GM18526 (cell line): Measurements from ENCODE around the gene MTUS2.

Experiments used
- POLR2A ChIP-seq: IDR thresholded peaks from 3 replicates; pipeline ENCODE4 v1.6.1; 2011; ENCODE audit not compliant: insufficient read length; ENCODE audit errors: extremely low read depth

The MTUS2 gene

DNA sequence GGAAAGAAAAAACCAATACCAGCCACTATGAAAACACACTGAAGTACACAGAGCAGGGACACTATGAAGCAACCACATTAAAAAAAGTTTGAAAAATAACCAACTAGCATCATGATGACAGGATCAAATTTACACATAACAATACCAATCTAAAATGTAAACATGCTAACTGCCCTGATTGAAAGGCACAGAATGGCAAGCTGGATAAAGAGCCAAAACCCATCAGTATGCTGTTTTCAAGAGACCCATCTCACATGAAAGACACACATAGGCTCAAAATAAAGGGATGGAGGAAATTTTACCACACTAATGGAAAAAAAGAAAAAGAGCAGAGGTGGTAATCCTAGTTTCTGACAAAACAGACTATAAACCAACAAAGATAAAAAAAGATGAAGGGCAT, 484.0 kb downstream of the MTUS2 start:
- TF ChIP-seq POLR2A = no peak

DNA sequence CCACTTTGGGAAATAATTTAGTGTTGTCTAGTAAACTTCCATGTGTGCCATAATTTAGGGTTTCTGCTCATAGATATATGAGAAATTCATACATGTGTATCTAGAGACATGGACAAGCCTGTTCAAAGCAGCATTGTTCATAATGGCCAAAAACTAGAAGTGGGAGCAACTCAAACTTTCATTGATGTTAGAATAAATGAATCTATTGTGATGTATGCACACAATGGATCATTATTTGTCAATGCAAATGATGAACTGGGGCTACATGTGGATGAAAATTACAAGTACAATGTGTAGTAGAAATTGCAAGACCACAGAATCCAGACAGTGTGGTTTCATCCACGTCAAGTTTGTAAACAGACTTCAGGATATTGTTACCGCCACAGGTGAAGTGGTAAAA, 490.7 kb downstream of the MTUS2 start:
- TF ChIP-seq POLR2A = no peak

DNA sequence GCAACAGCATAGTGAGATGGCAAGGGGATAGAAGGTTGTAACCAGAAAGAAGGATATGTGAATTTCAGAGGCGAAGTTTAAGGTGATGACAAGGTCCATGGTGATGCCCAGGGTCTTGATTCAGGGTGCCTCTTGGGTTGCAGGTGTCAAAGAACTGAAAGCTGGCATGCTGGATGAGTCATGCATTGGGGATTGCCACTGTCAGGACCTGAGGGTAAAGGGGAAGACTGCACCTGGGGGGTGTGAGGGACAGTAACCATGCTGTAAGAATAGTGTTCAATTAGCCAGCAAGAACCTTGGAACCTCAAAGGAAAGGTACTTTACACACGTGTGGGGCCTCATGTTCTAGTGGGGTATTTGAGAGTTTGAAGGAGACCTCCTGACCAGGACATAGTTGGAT, 495.7 kb downstream of the MTUS2 start:
- no peak for TF ChIP-seq POLR2A

DNA sequence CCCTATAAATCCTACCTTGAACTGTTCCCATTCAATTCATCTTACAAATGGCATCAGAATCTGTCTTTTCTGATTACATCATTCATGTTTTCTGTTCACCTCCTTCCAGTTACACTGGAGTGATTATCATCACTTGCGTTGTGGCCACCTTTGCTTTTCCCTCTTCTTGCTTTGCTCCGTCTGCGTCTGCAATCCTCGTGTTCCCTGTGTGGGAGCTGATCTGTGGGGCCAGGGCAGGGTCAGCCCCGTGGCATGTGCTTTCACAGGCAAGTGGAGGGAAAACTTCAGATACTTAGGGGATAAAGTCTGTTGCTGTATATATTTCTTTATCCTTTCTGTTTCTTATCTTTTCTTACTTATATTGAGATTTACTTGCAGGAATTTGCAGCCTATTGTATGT, 497.7 kb downstream of the MTUS2 start:
- no peak for TF ChIP-seq POLR2A

DNA sequence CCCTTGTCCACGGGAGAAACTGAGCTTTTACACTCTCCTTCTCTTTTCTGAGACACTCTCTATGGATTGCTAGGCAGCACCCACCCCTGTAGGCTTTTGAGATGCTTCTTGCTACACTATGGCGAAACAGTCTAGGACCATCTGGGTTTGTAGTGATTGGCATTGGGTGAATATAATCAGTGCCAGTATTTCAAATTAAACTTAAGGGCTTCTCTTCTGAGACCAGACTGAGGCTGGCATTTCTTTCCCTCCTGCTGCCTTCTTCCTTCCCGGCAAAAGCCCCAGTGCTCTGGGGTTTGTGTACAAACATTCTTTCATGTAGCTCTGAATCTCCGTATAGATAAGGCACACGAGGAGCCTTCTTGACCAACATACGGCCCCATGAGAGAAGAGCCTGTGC, 498.6 kb downstream of the MTUS2 start:
- TF ChIP-seq POLR2A = no peak

DNA sequence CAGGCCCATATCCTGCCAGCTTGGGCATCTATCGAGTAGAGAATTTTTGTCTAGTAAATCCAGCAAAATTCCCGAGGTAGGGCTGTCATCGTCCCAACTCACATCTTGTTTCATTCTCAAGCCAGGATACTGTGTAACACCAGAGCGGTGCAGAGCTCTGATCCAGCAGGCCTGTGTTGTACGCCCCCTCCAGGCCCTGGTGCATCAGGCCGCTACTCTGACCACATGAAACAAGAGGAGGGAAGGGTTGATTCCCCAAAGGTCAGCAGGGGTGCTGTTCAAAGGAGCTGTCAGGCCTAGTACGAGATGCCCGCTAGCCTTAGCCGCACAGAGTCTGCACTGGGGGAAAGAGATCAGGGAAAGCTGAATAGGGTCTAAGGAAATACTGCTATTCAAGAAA, 499.3 kb downstream of the MTUS2 start:
- no peak for TF ChIP-seq POLR2A

DNA sequence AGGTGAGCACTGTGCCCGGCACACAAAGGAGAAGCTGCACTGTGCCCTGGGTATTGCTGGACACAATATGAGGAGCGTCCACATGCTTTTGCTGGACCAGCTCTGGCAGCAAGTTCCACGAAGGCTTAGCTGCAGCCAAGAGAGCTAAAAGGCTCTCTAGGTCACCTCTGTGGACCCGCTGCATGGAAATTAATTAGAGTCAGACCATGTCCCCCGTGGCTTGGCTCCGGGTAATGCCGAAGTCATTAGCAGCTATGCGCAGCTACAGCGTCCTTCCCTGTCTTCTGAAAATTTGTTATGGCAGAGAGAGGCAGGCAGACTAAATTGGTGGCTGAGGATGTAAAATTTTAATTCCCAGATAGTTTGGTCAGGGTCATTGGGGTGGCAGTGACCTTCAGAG, 503.8 kb downstream of the MTUS2 start:
- TF ChIP-seq POLR2A = no peak

DNA sequence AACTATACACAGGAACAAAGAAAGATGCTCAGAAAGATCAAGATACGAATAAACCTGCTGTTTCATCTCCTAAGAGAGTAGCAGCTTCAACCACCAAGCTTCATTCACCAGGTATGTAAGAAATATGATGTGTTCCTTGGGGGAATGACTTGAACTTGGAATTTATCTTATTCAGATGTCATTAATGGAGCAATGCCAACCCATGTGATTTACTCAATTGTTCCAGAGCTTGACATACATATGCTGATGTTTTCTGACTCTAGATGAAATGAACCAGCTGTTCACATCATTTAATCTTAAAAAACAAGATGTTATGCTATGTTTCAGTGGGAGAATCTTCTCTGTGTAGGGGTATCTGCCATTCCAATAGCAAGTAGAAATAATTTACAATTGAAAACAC, 504.5 kb downstream of the MTUS2 start:
- no peak for TF ChIP-seq POLR2A

DNA sequence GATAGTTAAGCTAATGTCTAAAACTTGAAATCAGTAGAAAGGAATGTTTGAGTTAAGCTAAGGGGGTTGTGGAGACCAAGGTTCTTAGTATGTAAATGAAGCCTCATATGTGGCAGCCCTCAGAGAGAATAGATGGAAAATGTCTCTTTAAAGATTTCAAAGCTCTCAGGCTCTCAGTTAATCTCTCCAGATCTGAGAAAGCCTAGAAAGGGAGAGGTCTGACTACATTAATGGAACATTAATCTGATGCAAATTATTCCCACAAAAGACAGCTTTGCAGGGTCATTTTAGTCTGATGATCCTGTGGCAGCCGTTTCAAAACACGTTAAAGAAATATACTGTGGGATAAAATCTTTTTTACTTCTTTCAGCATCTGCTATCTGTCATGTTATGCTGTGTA, 508.4 kb downstream of the MTUS2 start:
- TF ChIP-seq POLR2A = no peak

DNA sequence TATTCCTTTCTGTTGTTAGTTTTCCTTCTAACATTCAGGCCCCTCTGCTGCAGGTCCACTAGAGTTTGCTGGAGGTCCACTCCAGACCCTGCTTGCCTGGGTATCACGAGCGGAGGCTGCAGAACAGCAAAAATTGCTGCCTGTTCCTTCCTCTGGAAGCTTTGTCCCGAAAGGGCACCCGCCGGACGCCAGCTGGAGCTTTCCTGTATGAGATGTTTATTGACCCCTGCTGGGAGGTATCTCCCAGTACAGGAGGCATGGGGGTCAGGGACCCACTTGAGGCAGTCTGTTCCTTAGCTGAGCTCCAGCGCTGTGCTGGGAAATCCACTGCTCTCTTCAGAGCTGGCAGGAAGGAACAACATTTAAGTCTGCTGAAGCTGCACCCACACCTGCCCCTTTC, 516.2 kb downstream of the MTUS2 start:
- TF ChIP-seq POLR2A = no peak

DNA sequence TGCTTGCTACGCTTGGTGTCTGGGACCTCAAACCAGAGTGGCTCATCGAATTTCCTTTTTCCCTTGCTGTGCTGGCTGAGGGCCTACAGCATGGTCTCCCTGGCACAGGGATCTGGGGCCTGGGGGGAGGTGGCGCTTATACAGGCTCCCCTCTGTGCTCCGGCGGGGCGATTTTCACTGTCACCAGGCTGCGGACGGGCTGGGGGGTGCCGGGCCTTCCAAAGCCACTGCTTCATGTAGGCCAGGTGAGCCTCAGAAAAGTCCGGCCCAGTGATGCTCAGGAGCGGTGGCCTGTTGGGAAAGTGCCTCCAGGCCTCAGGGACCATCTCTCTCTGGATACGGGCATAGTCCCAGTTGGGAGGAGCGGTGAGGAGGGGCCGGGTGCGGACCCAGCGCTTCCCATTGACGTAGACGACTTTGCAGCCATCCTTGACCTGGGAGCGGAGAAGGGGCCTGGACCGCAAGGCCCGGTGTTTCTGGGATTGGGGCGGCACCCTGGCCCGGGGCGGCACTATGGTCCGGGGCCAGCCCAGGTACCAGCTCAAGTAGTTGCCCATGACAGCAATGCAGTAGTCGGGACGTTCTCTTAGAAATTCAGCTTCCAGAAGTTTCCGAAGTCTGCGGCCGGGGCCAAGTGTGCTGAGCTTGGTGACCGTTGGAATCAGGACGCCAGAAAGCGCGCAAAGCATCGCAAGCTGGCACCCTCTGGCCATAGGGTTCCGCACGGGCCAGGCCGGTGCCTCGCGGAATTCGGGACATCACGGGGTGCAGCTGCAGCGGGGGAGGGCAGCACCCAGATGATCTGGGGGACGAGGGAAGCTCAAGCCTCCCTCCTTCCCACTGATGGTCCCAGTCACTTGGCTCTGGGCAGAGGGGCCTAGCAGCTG, 519.5 kb downstream of the MTUS2 start:
- TF ChIP-seq POLR2A = no peak

DNA sequence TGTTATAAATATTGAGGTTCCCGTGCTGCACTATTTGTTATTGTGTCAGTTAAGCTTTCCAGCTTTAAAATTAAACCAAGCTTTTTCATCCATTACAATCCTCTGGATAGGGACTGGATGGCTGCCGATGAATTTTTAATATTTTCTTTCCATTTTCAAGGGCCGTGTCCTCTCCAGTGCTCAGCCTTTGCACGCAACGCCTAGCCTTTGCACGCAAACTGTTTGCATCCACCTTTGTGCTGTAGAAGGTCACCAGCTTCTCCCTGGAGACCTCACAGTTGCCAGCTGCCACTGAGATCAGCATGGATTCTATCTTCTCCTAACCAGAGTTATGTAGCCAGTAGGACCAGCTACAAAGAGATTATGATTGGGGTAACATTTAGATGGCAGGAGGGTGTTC, 534.9 kb downstream of the MTUS2 start:
- no peak for TF ChIP-seq POLR2A

DNA sequence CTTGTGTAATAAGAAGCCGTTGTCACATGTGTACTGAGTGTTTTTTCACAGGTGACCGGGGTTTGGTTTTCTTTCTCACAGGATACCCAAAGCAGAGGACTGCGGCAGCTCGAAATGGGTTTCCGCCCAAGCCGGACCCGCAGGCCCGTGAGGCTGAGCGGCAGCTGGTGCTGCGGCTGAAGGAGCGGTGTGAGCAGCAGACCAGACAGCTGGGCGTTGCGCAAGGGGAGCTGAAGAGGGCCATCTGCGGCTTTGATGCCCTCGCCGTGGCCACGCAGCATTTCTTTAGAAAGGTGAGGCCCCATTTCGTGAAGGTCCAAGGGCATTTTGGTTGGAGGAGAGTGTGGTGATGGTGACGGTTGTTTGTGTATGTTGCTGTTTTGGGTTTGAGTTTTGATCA, 539.0 kb downstream of the MTUS2 start:
- no peak for TF ChIP-seq POLR2A

DNA sequence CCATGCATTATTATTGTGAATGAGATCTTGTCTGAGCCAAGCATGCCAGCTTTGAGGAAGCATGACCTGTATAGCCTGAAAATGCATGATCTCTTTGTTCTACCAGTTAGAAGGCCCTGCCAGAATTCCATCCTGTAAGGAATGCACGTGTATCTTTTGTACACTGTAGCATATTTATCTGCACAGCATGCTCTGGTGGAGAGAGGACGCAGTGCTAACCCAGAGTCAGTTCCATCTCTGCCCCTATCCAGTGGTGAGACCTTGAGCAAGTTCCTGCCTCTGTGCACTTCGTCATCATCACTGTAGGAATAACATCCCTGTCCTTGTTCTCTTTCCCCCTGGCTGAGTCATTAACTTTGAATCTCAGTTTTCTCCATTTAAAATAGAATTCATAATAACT, 541.6 kb downstream of the MTUS2 start:
- no peak for TF ChIP-seq POLR2A

DNA sequence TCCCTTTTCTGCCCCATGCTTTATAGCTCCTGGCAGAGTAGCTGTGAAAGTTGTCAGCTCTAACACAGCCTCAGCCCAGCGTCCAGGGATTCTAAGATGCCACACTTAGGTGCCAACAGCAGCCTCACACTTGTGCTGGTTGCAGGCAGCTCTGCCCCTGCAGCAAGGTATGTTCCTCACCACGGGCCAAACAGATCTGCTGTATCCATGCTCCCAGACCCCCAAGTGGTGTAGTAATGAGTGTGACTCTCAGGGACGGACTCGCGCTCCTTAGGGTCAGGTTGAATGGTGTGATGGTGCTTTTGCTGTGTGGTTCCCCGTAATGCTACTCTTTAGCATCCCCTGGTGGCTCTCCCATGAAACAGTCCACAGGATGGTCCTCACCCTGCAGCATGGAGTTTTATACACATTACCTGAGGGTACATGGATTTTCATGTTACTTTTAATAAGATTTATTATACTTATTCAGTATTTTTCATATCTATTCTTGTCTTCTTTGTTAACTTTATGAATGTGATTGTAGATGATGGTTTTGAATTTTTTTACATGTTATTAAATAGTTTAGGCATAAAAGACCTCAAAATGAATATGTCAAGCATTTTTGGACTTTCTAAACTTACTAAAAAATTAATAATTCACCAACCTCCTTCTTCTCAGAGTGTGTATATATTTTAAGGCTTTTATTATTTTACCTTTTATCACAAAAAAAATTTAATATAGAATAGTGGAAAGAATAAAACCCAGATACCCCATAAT, 542.9 kb downstream of the MTUS2 start:
- no peak for TF ChIP-seq POLR2A

DNA sequence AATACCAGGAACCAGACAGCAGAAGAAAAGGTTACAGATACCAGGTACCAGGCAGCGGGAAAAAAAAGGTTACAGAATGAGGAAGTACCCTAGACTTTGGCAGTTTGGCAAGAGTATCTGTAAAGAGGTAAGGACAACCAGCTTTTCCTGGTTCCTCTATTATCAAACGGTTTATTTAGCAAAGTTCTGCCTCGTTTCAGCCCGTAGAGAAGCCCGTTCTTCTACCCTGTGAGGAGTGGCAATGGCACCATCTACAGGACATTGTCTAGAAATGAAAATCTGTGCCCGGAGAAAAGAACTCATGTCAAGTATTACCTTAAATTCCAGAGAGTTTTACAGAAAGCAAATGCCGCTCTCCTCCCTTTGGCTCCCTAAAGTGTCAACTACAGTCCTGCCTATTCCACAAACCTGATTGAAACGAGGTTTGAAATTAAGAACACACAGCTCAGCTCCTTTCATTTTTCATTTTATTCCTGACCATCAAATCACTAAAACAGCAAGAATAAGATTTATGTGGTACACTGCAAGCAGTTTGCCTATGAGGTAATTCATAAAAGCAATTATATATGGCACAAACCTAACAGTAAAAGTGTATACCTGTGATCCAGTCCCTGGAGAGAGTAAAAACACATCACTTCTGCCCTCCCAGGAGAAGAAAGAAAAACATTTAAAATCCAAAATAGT, 549.1 kb downstream of the MTUS2 start:
- no peak for TF ChIP-seq POLR2A
